DMS53 treated with DMSO at 0.1 percent for 48 hours (cell line): ENCODE results near the gene TWIST2.

Experiments
- DNase-seq: peaks from one replicate; lab custom pipeline; 2025; ENCODE audit not compliant: unreplicated experiment; lab: John Stamatoyannopoulos, UW

TWIST2 gene

DNA sequence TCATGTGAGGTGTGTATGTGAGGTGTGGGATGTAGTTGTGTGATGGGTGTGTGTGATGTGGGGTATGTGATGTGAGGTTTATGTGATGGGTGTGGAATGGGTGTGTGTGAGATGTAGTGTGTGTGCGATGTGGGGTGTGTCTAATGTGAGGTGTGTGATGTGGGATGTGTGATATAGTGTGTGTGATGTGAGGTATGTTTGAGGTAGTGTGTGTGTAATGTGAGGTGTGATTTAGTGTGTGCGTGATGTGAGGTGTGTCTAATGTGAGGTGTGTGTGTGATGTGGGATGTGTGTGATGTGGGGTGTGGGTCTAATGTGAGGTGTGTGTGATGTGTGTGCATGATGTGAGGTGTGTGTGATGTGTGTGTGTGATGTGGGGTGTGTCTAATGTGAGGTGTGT, 55.3 kb downstream of the TWIST2 start:
- no peak for DNase-seq

DNA sequence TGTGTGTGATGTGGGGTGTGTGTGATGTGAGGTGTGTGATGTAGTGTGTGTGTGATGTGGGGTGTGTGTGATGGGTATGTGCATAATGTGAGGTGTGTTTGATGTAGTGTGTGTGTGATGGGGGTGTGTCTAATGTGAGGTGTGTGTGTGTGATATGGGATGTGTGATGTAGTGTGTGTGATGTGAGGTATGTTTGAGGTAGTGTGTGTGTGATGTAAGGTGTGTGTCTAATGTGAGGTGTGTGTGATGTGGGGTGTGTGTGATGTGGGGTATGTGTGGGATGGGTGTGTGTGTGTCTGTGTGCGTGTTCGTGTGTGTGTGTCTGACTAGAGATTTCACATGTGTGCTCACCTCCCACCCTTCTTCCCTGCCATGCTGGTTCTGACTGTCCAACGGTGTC, 56.3 kb downstream of the TWIST2 start:
- DNase-seq = no peak

DNA sequence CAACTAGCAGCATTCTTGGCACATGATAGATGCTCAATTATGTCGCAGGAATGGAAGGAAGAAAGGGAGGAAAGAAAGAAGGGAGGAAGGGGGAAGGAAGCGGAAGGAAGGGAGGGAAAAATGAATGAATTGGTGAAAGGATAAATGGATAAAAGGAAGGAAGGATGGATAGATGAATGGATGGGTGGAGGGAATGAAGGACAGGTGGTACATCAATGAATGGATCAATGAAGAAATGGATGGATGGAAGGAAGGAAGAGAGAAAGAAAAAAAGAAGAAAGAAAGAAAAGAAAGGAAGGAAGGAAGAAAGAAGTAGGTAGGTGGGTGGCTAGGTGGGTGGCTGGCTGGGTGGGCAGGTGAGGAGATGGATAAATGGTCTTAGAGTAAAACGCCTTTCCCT, 56.8 kb downstream of the TWIST2 start:
- no peak for DNase-seq

GRCh38 chr2:238905224-238905623, 57.3 kb downstream of the TWIST2 start:
- no peak for DNase-seq

- DNase-seq = no peak
These were observed 57.8 kb downstream of the TWIST2 start for GRCh38 chr2:238905644-238906043.

DNA sequence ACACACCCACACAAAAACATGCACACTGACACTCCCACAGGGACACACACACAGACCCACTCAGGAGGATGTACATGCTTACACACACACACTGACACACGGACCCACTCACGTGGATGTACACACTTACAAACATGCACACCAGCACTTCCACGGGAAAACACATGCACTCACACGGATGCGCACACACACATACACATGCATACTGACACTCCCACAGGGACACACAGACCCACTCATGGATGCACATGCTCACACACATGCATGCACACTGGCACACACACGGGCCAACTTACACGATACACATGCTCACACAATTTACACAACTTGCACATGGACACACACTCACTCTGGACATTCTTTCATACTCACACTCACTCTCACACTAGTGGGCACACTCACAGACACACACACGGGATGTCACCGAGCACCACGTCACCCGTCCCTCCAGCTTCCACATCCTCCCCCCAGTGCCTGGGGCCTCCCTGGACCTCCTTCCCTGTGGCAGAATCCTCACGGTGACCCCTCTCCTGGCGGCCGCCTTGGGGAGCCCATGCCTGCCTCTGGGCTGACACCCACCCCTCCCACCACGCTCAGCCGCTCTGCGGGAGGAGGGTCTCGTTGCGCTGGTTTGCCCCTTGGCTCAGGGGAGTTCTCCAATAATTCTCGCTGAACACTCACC, 58.5 kb downstream of the TWIST2 start:
- no peak for DNase-seq

GRCh38 chr2:238906936-238907716, 59.2 kb downstream of the TWIST2 start:
- DNase-seq = no peak

- no peak for DNase-seq
These were observed 59.9 kb downstream of the TWIST2 start for GRCh38 chr2:238907717-238908173.

DNA sequence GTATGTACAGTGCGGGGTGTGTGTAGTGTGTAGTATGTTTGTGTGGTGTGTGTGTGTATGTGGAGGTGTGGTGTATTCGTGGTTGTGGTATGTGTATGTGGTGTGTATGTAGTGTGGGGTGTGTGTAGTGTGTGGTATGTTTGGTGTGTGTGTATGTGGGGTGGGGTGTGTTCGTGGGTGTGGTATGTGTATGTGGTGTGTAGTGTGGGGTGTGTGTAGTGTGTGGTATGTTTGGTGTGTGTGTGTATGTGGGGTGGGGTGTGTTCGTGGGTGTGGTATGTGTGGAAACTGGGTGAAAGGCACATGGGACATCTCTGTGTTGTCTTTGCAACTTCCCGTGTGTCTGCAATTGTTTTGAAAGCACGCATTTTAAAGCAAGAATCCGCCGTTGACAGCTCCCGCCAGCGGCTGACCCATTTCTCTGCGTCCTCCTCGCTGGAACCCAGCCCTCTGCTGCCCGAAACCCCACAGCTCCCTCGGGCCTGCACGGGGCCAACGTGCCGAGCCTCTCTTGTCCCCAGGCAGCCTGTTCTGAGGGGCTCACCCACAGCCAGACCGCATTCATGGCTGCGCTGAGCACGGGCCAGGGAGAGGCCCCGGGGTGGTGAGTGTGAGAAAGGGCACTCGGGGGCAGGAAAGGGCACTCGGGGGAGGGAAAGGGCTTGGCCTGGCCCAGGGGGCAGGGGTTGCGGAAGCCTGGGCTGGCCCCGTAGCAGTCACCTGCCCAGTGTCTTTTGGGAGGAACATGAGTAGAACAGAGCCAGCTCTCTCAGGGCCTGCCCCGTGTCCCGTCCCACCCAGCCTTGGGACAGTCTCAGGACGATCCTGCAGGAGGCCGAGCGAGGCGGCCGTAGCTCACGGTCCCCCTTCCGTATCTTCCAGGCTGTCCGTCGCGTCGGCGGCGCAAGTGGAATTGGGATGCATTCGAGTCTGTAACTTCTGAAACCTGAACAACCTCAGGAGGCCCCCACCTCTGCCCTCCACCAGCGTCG, 61.4 kb downstream of the TWIST2 start:
- no peak for DNase-seq

DNA sequence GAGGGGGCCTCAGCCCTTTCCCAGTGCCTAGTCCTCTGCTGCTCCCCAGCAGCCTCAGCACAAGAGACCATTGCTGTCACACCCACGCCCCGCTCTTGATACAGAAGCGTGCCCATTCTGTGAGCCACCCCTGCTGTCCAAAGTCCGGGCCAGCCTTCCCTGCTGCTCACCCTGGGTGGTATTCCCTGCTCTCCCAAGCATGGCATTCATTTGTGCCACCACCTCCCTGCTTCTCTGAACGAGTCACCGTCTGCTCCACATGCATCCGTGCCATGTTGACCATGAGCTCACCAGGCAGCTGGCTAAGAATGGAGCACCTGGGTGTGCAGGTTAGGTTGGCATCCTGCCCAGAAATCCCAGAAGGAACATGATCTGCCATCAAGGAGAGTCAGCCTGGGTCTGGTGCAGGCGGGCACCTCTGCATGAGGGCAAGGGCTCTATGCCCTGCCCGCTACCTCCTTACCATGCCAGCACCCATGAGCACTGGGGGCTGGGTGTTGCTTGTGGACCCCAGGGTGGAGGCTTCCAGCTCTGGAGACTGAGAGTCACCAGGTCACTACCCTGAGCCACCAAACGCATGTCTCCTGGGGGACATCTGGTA, 63.0 kb downstream of the TWIST2 start:
- peak; percentile 77 for DNase-seq

- no peak for DNase-seq
These were observed 63.7 kb downstream of the TWIST2 start for GRCh38 chr2:238911376-238912227.

DNA sequence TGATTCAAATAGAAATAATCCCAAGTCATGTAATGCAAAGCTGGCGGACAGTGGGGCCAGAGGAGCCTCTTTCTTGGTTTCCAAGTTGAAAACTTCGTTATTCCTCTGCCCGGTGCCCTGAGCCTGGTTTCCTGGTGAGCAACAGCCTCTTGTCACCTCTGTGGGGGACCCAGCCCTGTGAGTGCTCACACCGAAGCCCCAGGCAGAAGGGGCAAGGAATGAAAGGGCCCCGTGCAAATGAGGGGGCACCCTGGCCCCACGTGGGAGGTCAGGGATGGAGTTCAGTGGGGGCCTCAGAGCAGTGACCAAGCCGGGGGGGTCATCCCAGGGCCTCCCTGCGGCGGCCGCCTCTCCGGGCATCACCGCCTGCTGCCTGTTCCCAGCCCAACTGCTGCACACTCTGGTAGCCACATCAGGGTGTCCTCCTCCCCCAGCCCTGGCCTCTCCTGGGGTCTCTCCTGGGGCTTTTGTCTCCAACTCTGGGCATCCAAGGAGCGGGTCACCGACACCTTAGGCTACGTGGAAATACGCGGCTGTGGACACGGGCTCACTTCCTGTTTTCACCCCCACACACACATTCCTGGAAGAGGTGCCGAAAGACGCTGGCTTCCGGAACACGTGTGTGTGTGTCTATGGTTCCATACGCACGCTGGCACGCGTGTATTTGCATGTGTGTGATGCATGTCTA, 64.5 kb downstream of the TWIST2 start:
- no peak for DNase-seq

- no peak for DNase-seq
These were observed 65.3 kb downstream of the TWIST2 start for GRCh38 chr2:238912916-238913875.

GRCh38 chr2:238913931-238914647, 66.2 kb downstream of the TWIST2 start:
- no peak for DNase-seq

- DNase-seq = no peak
These were observed 66.7 kb downstream of the TWIST2 start for GRCh38 chr2:238914648-238915015.

GRCh38 chr2:238915196-238915595, 67.3 kb downstream of the TWIST2 start:
- DNase-seq = no peak

DNA sequence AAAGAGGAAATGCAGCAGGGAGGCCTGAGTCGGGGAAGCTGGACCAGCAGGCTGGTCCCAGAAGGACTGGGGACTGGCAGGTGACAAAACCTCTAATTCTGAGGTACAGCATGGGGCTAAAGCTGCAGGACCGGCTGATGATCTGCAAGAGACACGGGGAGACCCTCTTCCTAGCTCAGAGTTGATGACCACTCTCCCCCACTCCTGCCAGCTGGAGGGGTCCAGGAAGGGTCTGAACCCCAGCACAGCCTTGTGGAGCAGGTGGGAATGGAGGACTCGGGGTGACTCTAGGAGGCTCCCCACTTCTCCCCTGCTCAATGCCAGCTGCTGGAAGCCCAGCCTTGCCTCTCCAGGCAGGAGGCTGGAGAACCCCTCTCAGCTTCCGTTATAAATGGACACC, 67.7 kb downstream of the TWIST2 start:
- no peak for DNase-seq
